ENCODE measurements around the gene GNG7. TPM values are rescaled to one million over a fixed set of nuclear protein-coding genes. Genes with fewer than 3 reads are reported as not detected.
A peak's percentile ranks its signal among the peaks of the same experiment; 100 is the strongest.
"Not testable (repeated sequence)": the region's sequence is repeated elsewhere in the genome, so short reads cannot be mapped to it uniquely, and the experiment has no call there.

GNG7 gene
- total and polyA plus RNA-seq, 5 donors = 25.4 to 58.2 (median 42.9) TPM

DNA sequence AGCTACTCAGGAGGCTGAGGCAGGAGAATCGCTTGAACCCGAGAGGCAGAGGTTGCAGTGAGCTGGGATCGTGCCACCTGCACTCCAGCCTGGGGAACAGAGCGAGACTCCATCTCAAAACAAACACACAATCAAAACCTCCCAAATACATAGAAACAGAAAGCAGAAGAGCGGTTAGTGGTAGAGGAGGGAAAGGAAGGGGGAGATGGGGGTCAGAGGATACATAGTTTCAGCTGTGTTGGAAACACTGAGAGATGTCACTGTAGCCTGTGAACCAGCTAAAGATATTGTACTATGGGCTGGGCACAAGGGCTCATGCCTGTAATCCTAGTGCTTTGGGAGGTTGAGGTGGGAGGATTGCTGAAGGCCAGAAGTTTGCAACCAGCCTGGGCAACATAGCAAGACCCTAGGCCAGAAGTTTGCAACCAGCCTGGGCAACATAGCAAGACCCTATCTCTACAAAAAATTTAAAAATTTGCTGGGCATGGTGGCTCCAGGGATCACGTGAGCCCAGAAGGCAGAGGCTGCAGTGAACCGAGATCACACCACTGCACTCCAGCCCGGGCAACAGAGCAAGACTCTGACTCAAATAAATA is 49.9 kb downstream of the GNG7 start:
- ATAC-seq (no peak), DNase-seq (no peak)
- H3K4me3 ChIP-seq (ENCODE audit: low read length) = no peak overlapping the region
- no peak overlapping the region for H3K27ac ChIP-seq (ENCODE audit: low read length)
- 91% methylated on average over 8 of the region's 8 CpGs for whole genome bisulfite sequencing
- no peaks in the 10 kb centered on the region for H3K27me3 ChIP-seq (ENCODE audit: control insufficient read depth, insufficient read depth)
- intact Hi-C loops (cut with DNase I) = loop anchor here in 1 of 4 donors (10.0 kb wide), 1 partner anchor 92 kb away; the partner anchor contains the start of gene SLC39A3
- H3K4me1 ChIP-seq (ENCODE audit: control insufficient read depth, insufficient read depth, low read length) = no peaks in the 10 kb centered on the region
- H3K9me3 ChIP-seq (ENCODE audit: control insufficient read depth, low read length) = no peaks in the 10 kb centered on the region

DNA sequence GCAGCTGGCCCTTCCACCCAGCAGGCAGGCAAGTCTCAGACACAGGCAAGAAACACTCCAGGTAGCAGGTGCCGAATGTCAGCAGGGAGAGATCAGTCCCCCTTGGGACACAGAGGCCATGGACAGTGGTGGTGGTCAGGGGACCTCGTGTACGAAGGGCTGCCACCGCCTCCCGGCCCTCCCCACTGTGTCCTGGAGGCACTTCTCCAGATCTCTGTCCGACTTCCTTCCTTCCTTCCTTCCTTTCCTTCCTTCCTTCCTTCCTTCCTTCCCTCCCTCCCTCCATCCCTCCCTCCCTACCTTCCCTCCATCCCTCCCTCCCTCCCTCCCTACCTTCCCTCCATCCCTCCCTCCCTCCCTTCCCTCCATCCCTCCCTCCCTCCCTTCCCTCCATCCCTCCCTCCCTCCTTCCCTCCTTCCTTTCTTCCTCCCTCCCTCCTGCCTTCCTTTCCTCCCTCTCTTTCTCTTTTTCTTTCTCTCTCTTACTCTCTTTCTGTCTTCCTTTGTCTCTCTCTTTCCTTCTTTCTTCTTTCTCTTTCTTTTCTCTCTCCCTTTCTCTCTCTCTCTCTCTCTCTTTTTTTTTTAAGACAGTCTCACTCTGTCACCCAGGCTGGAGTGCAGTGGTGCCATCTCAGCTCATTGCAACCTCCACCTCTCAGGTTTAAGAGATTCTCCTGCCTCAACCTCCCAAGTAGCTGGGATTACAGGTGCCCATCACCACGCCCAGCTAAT is 51.3 kb downstream of the GNG7 start:
- H3K27me3 ChIP-seq (ENCODE audit: control insufficient read depth, insufficient read depth); H3K4me1 ChIP-seq (ENCODE audit: control insufficient read depth, insufficient read depth, low read length); H3K9me3 ChIP-seq (ENCODE audit: control insufficient read depth, low read length); H3K4me3 ChIP-seq (ENCODE audit: low read length); H3K27ac ChIP-seq (ENCODE audit: low read length); ATAC-seq: not testable (repeated sequence)
- peak in 1 of 3 donors; percentile 29 for DNase-seq
- WGBS = 64% methylated on average over 7 of the region's 7 CpGs
- intact Hi-C loops (cut with DNase I) = loop anchor here in 1 of 4 donors (10.0 kb wide), 1 partner anchor 94 kb away; the partner anchor contains the start of gene SLC39A3

GRCh38 chr19:2650515-2650914 is 52.0 kb downstream of the GNG7 start:
- no peak overlapping the region for H3K27ac ChIP-seq (ENCODE audit: low read length)
- intact Hi-C loops (cut with DNase I) = loop anchor here in 1 of 4 donors (10.0 kb wide), 1 partner anchor 94 kb away; the partner anchor contains the start of gene SLC39A3
- WGBS = 60% methylated on average over 21 of the region's 21 CpGs
- no peaks in the 10 kb centered on the region for H3K4me1 ChIP-seq (ENCODE audit: control insufficient read depth, insufficient read depth, low read length)
- no peak overlapping the region for H3K4me3 ChIP-seq (ENCODE audit: low read length)
- H3K27me3 ChIP-seq (ENCODE audit: control insufficient read depth, insufficient read depth) = no peaks in the 10 kb centered on the region
- ATAC-seq (peak; percentile 63 to 83), DNase-seq (peak in 2 of 3 donors; percentile 81 to 84)
- H3K9me3 ChIP-seq (ENCODE audit: control insufficient read depth, low read length) = no peaks in the 10 kb centered on the region

DNA sequence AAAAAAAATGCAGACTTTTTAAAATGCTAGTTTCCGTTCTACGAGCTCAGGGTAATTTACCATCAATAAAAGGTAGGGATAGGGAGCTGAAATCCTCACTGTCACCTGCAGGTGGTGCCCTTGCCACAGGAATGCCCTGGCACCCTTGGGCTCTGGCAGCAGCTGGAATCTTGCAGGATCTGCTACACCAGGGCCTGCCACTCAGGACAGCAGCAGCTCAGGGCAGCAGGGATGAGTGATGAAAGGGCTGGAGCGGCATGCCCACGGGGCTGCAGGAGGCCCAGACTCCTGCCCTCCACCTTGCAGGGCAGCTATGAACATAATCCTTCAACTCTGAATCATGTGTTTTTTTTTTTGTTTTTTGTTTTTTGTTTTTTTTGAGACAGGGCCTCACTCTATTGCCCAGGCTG is 54.0 kb downstream of the GNG7 start:
- Histone ChIP-seq H3K9me3 (ENCODE audit: control insufficient read depth, low read length) (no peaks in the 10 kb centered on the region), H3K27ac (ENCODE audit: low read length) (no peak overlapping the region), H3K4me1 (ENCODE audit: control insufficient read depth, insufficient read depth, low read length) (no peaks in the 10 kb centered on the region), H3K27me3 (ENCODE audit: control insufficient read depth, insufficient read depth) (no peaks in the 10 kb centered on the region), H3K4me3 (ENCODE audit: low read length) (no peak overlapping the region)
- peak; percentile 82 to 85 for ATAC-seq
- WGBS = 44% methylated on average over 4 of the region's 4 CpGs
- peak; percentile 69 to 86 (median 86) for DNase-seq
- intact Hi-C loops (cut with DNase I) = loop anchor here in 3 of 4 donors (2.0 to 5.0 kb wide), 3 partner anchors 102 to 224 kb away; no protein-coding TSS in a partner anchor

DNA sequence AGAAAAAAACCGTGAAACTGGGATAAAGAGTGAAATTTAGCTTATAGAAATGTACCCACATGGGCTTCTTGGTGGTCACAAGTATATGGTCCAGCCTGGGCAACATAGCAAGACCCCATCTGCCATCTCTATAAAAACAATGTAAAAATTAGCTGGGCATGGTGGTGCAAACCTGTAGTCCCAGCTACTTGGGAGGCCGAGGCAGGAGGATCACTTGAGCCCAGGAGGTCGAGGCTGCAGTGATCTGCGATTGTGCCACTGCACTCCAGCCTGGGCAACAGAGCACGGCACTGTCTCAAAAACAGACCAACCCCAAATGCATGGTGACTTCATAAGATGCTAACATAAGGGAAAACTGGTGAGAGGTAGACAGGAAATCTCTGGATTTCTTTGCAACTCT is 54.4 kb downstream of the GNG7 start:
- Histone ChIP-seq H3K4me1 (ENCODE audit: control insufficient read depth, insufficient read depth, low read length) (no peaks in the 10 kb centered on the region), H3K27ac (ENCODE audit: low read length) (no peak overlapping the region), H3K9me3 (ENCODE audit: control insufficient read depth, low read length) (no peaks in the 10 kb centered on the region), H3K27me3 (ENCODE audit: control insufficient read depth, insufficient read depth) (no peaks in the 10 kb centered on the region), H3K4me3 (ENCODE audit: low read length) (no peak overlapping the region)
- DNase-seq = no peak
- intact Hi-C loops (cut with DNase I) = loop anchor here in 3 of 4 donors (2.0 to 5.0 kb wide), 3 partner anchors 103 to 224 kb away; no protein-coding TSS in a partner anchor
- WGBS = 65% methylated on average over 5 of the region's 5 CpGs
- no peak for ATAC-seq

DNA sequence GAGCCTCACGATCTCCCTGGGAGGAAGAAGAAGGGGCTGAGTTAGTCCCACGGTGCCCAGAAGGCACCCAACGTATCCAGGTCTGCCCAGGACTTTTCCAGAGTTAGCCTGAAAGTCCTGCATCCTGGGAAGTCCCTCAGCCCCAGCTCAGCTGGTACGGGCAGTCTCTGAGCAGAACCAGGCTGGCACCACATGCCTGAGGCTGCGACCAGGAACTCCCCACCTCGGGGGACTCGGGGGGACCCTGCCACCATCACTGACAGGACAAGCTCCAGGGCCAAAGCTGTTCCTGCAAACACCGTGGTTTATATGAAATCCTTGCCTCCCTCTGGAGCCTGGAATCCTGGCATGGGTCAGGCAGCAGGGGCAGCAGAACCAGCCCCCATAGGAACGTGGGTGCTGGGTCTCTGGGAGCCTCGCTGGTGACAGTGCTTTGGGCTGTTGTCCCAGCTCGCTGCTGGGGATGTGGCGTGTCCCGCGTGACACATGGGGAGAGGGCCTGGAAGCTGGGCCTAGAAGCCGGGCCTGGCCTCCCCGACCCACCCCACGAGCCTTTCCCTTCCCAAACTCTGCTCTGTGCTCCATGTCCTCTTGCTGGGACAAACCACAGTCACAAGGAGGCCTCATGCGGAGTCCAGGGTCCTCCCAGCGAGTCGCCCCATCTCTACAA is 55.5 kb downstream of the GNG7 start:
- no peak overlapping the region for H3K4me3 ChIP-seq (ENCODE audit: low read length)
- intact Hi-C loops (cut with DNase I) = loop anchor here in 3 of 4 donors (5.0 kb wide), 2 partner anchors 105 to 225 kb away; no protein-coding TSS in a partner anchor
- ATAC-seq (no peak), DNase-seq (peak in 1 of 3 donors; percentile 55)
- H3K27me3 ChIP-seq (ENCODE audit: control insufficient read depth, insufficient read depth) = no peaks in the 10 kb centered on the region
- H3K9me3 ChIP-seq (ENCODE audit: control insufficient read depth, low read length) = no peaks in the 10 kb centered on the region
- WGBS = 83% methylated on average over 20 of the region's 20 CpGs
- no peak overlapping the region for H3K27ac ChIP-seq (ENCODE audit: low read length)
- H3K4me1 ChIP-seq (ENCODE audit: control insufficient read depth, insufficient read depth, low read length) = no peaks in the 10 kb centered on the region

DNA sequence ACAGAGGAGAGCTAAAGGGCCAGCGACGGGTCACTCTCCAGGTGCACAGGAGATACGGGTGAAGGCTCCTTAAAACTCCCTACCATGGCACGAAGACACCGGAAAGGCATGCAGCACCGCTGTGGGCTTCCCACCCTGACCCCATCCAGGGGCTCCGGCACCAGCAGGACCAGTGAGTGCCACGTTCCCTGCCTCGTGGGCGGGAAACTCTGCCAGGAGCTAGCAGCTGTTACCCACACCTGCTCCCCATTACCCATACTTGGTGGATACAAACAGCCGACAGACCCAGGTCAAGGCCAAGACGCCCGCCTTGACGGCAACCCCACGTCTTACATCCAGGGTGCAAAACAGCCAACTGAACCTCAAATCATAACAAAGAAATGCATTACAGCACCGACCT is 56.7 kb downstream of the GNG7 start:
- intact Hi-C loops (cut with DNase I) = loop anchor here in 3 of 4 donors (5.0 kb wide), 2 partner anchors 106 to 226 kb away; no protein-coding TSS in a partner anchor
- peak in 1 of 3 donors; percentile 31 for DNase-seq
- WGBS = 89% methylated on average over 16 of the region's 16 CpGs
- no peak for ATAC-seq
- no peaks in the 10 kb centered on the region for H3K9me3 ChIP-seq (ENCODE audit: control insufficient read depth, low read length)
- H3K27ac ChIP-seq (ENCODE audit: low read length) = no peak overlapping the region
- H3K4me1 ChIP-seq (ENCODE audit: control insufficient read depth, insufficient read depth, low read length) = no peaks in the 10 kb centered on the region
- H3K4me3 ChIP-seq (ENCODE audit: low read length) = no peak overlapping the region
- H3K27me3 ChIP-seq (ENCODE audit: control insufficient read depth, insufficient read depth) = no peaks in the 10 kb centered on the region

- ATAC-seq; H3K4me3 ChIP-seq (ENCODE audit: low read length); H3K4me1 ChIP-seq (ENCODE audit: control insufficient read depth, insufficient read depth, low read length); H3K9me3 ChIP-seq (ENCODE audit: control insufficient read depth, low read length); H3K27me3 ChIP-seq (ENCODE audit: control insufficient read depth, insufficient read depth); DNase-seq; intact Hi-C loops (cut with DNase I); H3K27ac ChIP-seq (ENCODE audit: low read length): not testable (repeated sequence)
- WGBS = 91% methylated on average over 37 of the region's 38 CpGs
Observed at GRCh38 chr19:2643123-2643737, 59.3 kb downstream of the GNG7 start.

DNA sequence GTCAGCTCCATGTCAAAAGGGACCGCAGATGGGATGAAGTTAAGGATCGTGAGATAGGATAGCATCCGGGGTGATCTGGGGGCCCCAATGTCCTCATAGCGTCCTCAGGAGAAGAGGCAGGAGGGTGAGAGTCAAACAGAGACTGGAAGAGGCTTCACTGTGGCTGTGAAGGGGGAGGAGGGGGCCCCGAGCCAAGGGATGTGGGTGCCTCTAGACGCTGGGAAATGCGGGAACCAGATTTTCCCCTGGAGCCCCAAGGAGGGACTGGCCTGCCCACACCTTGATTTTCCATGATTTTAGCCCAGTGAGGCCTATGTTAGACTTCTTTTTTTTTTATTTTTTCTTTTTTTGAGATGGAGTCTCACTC is 61.2 kb downstream of the GNG7 start:
- intact Hi-C loops (cut with DNase I) = no loop called here
- Histone ChIP-seq H3K4me1 (ENCODE audit: control insufficient read depth, insufficient read depth, low read length) (peaks cover 2% of the 10 kb centered on the region), H3K27ac (ENCODE audit: low read length) (no peak overlapping the region), H3K27me3 (ENCODE audit: control insufficient read depth, insufficient read depth) (no peaks in the 10 kb centered on the region), H3K9me3 (ENCODE audit: control insufficient read depth, low read length) (no peaks in the 10 kb centered on the region), H3K4me3 (ENCODE audit: low read length) (no peak overlapping the region)
- 88% methylated on average over 7 of the region's 7 CpGs for WGBS
- ATAC-seq = no peak
- DNase-seq = peak in 1 of 3 donors; percentile 18

GRCh38 chr19:2640563-2641331 is 61.7 kb downstream of the GNG7 start:
- Histone ChIP-seq H3K4me3 (ENCODE audit: low read length) (no peak overlapping the region), H3K9me3 (ENCODE audit: control insufficient read depth, low read length) (no peaks in the 10 kb centered on the region), H3K27me3 (ENCODE audit: control insufficient read depth, insufficient read depth) (no peaks in the 10 kb centered on the region), H3K4me1 (ENCODE audit: control insufficient read depth, insufficient read depth, low read length) (peaks cover 2% of the 10 kb centered on the region), H3K27ac (ENCODE audit: low read length) (no peak overlapping the region)
- no peak for DNase-seq
- ATAC-seq = no peak
- WGBS = 88% methylated on average over 17 of the region's 17 CpGs
- intact Hi-C loops (cut with DNase I) = no loop called here
